Suprapubic skin (tissue), 3 donors: ENCODE data around the gene SLC22A31.
A peak's percentile ranks its signal among the peaks of the same experiment; 100 is the strongest.

Experiments
- EP300 ChIP-seq: sonication (generic); formaldehyde crosslinking; IDR thresholded peaks from one replicate; pipeline ENCODE4 v1.6.1; 2017; ENCODE audit warnings: antibody characterized with exemption
- POLR2A ChIP-seq, 2 donors: fragments of 450-650 bp; IDR thresholded peaks; one replicate each; pipeline ENCODE4 v1.6.1; 2017; ENCODE audit warnings: antibody characterized with exemption in 2 of 2, mild to moderate bottlenecking in 2 of 2, moderate library complexity in 2 of 2
- TF ChIP-seq, protein P1 (sequence below), 2 donors: fragments of 200-600 bp in 1 of 2; fragments of 450-650 bp in 1 of 2; sonication (generic) in 1 of 2; IDR thresholded peaks; one replicate each; pipeline ENCODE4 v1.5.1; 2016 to 2019; ENCODE audit warnings: antibody characterized with exemption in 2 of 2, mild to moderate bottlenecking in 1 of 2, moderate library complexity in 1 of 2

DNA sequence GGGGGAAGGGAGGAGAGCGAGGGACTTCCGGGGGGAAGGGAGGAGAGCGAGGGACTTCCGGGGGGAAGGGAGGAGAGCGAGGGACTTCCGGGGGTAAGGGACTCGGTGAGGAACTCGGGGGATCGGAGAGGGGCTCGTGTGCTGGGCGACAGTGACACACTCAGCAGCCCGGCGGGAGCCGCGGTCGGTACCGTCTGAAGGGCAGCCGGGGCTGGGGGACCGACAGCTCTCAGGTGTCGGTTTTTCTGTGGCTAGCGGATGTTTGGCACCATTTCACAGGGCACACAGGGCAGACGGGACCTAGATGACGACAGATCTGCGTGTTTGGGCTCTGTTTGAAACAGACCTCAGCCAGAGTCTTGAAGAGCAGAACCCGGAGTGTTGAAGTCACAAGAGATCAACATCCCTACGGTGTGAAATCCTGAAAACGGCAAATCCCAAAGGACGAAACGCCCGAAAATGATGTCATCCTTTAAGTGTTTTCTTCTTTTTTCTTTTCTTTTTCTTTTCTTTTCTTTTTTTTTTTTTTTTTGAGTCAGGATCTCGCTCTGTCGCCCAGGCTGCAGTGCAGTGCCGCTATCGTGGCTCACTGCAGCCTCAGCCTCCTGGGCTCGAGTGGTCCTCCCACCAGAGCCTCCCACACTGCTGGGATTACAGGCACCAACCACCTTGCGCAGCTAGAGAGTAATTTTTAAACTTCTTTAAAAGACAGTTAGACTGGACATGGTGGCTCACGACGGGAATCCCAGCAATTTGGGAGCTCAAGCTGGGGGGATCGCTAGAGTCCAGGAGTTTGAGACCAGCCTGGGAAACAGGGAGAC lies 41.1 kb upstream of the SLC22A31 start:
- TF ChIP-seq POLR2A (IDR thresholded peaks at IDR 0.05) (peak in 1 of 2 donors; percentile 79), EP300 (no peak)
- TF ChIP-seq, protein P1, sequence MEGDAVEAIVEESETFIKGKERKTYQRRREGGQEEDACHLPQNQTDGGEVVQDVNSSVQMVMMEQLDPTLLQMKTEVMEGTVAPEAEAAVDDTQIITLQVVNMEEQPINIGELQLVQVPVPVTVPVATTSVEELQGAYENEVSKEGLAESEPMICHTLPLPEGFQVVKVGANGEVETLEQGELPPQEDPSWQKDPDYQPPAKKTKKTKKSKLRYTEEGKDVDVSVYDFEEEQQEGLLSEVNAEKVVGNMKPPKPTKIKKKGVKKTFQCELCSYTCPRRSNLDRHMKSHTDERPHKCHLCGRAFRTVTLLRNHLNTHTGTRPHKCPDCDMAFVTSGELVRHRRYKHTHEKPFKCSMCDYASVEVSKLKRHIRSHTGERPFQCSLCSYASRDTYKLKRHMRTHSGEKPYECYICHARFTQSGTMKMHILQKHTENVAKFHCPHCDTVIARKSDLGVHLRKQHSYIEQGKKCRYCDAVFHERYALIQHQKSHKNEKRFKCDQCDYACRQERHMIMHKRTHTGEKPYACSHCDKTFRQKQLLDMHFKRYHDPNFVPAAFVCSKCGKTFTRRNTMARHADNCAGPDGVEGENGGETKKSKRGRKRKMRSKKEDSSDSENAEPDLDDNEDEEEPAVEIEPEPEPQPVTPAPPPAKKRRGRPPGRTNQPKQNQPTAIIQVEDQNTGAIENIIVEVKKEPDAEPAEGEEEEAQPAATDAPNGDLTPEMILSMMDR (IDR thresholded peaks at IDR 0.05): no peak
